Fibroblast of the aortic adventitia (primary cell): ENCODE results near the gene CHKA. TPM values are rescaled to one million over a fixed set of nuclear protein-coding genes. Genes with fewer than 3 reads are reported as not detected.

Experiments used
- DNase-seq: peaks from one replicate; pipeline ENCODE4 v3.0.0-alpha.2; 2010; ENCODE audit warnings: low read depth
- H3K4me3 ChIP-seq: 2 replicates; pipeline ENCODE4 v1.5.1; 2011; ENCODE audit warnings: low read depth, mild to moderate bottlenecking, control low read depth, low read length, moderate library complexity
- total RNA-seq: library from RNA; depleted of rRNA; stranded (reverse); fragments of >200 nt; gene quantifications from 2 replicates; pipeline ENCODE4 v1.2.3, GENCODE V29; 2012; ENCODE audit warnings: low replicate concordance
- TF ChIP-seq, protein P1 (sequence below): IDR thresholded peaks from 2 replicates; pipeline ENCODE4 v1.5.1; 2011; ENCODE audit warnings: mild to moderate bottlenecking, low read length, control low read depth, inconsistent platforms; ENCODE audit not compliant: insufficient read depth

The CHKA gene
- total RNA-seq, 1 donor = 5.2 TPM

DNA sequence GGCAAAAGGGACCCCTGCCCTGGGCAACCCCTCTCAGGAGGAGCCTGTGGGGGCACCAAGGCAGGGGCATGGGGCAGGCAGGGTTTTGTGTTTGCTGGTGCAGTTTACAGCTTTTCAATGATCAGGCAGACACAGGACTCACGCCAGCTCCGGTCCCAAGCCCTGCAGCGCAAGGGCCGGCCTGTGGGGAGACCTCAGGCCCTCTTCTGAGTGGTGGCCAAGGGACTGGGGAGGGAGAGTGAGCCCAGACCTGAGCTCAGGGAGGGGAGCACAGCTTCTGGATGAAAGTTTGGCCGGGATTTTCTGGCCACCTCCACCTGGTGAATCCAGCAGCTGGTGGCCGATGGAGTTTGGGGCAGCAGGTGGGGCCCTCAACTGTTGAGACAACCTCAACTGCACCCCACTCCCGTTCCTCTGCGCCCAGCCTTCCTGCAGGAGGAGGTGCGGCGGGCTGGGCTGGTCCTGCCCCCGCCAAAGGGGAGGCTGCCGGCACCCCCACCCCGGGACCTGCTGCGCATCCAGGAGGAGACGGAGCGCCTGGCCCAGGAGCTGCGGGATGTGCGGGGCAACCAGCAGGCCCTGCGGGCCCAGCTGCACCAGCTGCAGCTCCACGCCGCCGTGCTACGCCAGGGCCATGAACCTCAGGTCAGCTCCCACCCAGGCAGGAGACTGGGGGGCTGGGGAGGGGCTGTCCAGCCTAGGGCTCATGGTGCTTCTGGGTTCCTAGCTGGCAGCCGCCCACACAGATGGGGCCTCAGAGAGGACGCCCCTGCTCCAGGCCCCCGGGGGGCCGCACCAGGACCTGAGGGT, 78.8 kb downstream of the CHKA start:
- TF ChIP-seq, protein P1, sequence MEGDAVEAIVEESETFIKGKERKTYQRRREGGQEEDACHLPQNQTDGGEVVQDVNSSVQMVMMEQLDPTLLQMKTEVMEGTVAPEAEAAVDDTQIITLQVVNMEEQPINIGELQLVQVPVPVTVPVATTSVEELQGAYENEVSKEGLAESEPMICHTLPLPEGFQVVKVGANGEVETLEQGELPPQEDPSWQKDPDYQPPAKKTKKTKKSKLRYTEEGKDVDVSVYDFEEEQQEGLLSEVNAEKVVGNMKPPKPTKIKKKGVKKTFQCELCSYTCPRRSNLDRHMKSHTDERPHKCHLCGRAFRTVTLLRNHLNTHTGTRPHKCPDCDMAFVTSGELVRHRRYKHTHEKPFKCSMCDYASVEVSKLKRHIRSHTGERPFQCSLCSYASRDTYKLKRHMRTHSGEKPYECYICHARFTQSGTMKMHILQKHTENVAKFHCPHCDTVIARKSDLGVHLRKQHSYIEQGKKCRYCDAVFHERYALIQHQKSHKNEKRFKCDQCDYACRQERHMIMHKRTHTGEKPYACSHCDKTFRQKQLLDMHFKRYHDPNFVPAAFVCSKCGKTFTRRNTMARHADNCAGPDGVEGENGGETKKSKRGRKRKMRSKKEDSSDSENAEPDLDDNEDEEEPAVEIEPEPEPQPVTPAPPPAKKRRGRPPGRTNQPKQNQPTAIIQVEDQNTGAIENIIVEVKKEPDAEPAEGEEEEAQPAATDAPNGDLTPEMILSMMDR = no peak
- H3K4me3 ChIP-seq = no peak overlapping the region
- no peak for DNase-seq

DNA sequence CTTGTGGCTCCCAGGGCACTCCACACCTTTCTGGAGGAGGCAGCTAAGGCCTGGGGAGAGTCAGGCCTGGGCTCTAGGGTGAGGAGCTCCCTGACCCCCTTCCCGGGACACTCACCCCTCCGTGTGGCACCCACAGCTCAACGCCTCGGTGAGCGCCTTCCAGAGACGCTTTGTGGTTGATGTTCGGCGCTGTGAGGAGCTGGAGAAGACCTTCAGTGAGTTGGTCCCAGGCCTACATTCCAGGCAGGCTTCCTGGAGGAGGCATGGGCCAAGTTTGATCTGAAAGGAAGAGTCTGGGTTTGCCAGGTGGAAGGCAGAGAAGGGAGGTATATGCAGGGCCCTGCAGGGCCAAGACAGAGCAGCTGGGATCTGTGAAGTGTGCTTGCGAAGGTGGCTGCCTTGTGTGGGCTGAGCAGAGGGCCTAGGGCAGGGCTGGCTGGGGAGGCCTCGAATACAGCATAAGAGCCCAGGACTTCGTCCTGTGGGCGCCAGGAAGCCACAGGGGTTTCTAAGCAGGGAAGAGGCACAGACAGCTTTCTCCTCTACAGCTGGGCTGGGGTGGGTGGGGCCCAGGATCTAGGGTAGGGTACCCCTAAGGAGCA, 79.5 kb downstream of the CHKA start:
- no peak for DNase-seq
- H3K4me3 ChIP-seq = no peak overlapping the region
- TF ChIP-seq, protein P1 = no peak

DNA sequence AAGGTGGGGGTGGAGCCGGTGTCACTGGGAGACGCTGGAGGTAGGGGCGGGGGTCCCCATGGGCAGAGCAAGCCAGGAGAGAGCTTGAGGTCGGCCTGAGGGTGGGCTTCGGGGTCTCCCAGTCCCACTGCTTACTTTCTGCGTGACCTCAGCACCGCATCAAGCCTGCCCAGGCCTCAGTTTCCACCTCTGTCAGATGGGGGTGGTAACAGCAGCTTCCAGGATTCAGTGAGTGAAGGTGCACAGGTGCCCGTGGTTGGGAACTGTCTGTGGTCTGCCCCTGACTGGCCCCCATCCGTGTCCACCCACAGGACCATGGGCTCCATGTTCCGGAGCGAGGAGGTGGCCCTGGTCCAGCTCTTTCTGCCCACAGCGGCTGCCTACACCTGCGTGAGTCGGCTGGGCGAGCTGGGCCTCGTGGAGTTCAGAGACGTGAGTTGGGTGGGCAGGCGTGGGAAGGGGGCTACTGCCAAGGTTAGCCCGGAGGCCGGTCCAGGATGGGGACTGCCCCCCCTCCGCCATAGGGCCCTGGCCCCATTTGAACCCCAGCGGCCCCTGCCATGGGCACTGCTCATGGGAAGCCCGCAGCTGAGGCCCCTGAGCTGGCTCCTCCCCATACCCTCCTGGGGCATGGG, 80.1 kb downstream of the CHKA start:
- TF ChIP-seq, protein P1 = no peak
- peak overlapping the region; percentile 79 for H3K4me3 ChIP-seq
- DNase-seq = no peak

DNA sequence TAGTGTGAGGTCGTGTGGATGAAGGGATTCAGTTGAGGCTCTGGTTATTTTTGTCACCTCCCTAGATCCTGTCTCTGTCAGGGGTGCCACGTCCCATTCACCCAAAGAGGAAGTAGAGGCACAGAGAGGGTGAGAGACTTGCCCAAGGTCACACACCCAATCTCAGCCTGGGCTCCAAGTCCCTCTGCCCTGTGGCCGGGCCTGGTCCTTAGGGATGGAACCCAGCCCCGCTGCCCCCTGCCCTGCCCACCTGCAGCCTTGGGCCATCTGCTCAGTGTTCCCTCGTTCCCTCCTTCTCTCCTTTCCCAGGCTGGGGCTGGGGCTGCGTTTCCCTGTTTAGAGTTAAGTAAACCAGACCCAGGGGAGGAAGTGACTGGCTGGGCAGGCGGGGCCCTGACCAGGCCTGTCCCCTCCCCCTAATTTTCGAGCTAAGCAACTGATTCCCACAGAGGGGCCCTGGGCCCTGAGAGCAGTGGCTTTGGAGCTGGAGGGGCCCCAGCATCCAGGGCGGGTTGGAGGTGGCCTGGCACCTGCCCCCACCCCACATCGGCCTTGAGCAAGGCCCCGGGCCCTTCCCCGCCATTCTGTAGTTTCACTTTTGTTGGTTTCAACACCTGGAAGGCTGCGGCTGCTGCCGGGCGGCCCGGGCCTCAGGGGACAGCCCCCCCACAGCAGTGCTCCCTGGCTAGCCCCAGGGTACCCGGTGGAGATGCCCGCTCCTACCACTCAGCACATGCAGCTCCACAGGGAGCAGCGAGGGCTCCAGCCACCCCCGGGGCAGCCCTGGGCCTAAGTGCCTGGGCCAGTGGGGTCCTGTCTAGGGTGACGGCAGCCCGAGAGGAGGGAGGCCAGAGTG, 80.9 kb downstream of the CHKA start:
- TF ChIP-seq, protein P1 = no peak
- peak; percentile 69 for DNase-seq
- H3K4me3 ChIP-seq = peak overlapping the region; percentile 79

DNA sequence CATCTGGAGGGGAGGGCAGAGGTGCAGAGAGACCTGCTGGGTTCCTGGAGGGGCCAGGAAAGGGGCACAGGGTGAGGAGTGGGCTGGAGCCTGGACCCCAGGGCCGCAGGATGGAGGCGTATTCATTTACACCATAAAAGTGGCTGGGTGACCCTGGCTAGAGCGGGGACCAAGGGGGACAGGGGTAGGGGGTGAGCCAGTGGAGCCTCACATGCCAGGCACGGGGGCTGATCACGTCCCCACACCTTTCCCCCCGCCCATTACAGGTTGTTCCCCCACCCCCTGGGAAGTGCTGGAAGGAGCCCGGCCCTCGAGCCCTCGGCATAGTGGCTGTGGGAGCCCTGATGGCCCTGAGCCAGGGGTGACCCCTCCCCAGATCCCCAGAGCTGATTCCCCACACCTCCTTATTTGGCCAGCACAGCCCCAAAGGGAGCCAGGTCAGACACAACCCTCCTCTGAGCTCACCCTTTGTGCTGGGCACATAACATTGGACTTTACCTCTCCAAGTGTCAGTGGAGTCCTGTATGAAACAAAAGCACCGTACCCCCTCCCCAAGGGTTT, 81.6 kb downstream of the CHKA start:
- H3K4me3 ChIP-seq = peak overlapping the region; percentile 79
- no peak for DNase-seq
- TF ChIP-seq, protein P1 = no peak
